Stimulated activated naive B cell treated with anti-CD40 and anti-IgM and Interleukin-4, amounts not matched to agents 10 μg/mL and 1 μg/mL and 100 μg/mL, for 72 hours (primary cell): ENCODE data around the gene LDLRAD3.

ENCODE experiments used
- ATAC-seq, 2 donors: fragments of 150-1000 bp; cut with Tn5 transposase; replicated peaks; 2 replicates each; pipeline ENCODE4 v1.10.0; 2021; ENCODE audit warnings: moderate library complexity in 1 of 2
- DNase-seq: peaks from one replicate; pipeline ENCODE4 v3.0.0; 2021
- H3K27ac Mint-ChIP-seq: one replicate; pipeline ENCODE4 v1.8.0; 2022; ENCODE audit warnings: mild to moderate bottlenecking, mixed read lengths
- H3K27me3 Mint-ChIP-seq, 2 donors: one replicate each; pipeline ENCODE4 v1.8.0; 2022; ENCODE audit warnings: mixed read lengths in 2 of 2
- H3K36me3 Mint-ChIP-seq, 2 donors: one replicate each; pipeline ENCODE4 v1.8.0; 2022; ENCODE audit warnings: mixed read lengths in 2 of 2, mild to moderate bottlenecking in 1 of 2
- H3K4me1 Mint-ChIP-seq, 2 donors: one replicate each; pipeline ENCODE4 v1.8.0; 2022; ENCODE audit warnings: mixed read lengths in 2 of 2, mild to moderate bottlenecking in 1 of 2
- H3K4me3 Mint-ChIP-seq, 2 donors: one replicate each; pipeline ENCODE4 v1.8.0; 2022; ENCODE audit warnings: mild to moderate bottlenecking in 2 of 2, mixed read lengths in 2 of 2, moderate library complexity in 1 of 2
- H3K9me3 Mint-ChIP-seq, 2 donors: one replicate each; pipeline ENCODE4 v1.8.0; 2022; ENCODE audit warnings: mixed read lengths in 2 of 2, mild to moderate bottlenecking in 1 of 2

Gene LDLRAD3

GRCh38 chr11:36071917-36072500 is 128.1 kb downstream of the LDLRAD3 start:
- ATAC-seq, result no peak
- peaks cover 0 to under 1% of the 10 kb centered on the region in 2 donors for H3K36me3 Mint-ChIP-seq

DNA sequence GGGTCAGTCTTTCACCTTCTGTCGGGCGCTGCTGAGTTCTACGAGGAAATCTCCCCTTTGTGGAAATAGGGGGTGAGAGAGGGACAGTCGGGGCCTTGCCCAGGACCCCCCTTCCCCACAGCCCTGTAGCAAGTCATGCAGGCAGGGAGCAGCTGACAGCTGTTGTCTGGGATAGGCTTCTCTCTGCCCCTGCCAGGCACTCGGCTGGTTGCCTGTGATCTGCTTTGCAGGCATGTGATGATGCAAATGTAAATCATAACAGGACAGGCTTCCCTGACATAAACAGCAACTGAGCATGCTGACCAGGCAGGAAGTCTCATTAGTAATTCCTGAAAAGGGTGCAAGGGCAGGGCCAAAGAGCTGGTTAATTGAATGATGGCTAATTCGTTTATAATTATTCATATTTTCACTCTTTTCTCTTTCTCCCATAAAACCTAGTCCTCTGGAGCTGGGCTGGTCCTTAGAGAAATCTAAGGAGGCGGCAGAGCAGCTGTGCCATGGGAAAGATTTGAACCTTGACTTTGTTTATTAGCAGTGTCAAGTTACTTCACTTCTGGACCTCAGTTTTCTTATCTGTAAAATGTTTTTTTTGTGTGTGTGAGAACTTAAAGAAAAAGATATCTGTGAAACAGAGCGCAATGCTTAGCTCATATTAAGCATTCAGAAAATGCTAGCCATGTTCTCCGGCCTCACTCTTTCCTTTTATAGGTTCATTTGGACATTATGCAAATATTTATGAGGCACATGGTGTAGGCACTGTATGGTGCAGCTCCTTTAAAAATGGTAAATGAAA is 129.7 kb downstream of the LDLRAD3 start:
- Mint-ChIP-seq H3K27ac (no peak overlapping the region), H3K36me3 (no peaks in the 10 kb centered on the region), H3K4me3 (no peak overlapping the region), H3K27me3 (peaks cover 9 to 18% of the 10 kb centered on the region in 2 donors), H3K9me3 (peaks cover 0 to 2% of the 10 kb centered on the region in 2 donors), H3K4me1 (no peaks in the 10 kb centered on the region)
- ATAC-seq (no peak), DNase-seq (no peak)

More at GRCh38 chr11:36071917-36072500, 128.1 kb downstream of the LDLRAD3 start:
- Mint-ChIP-seq H3K27me3 (peaks cover 11 to 18% of the 10 kb centered on the region in 2 donors), H3K9me3 (peaks cover 3 to 5% of the 10 kb centered on the region in 2 donors), H3K27ac (no peak overlapping the region), H3K4me1 (no peaks in the 10 kb centered on the region), H3K4me3 (no peak overlapping the region)
- no peak for DNase-seq

- no peak overlapping the region for H3K4me3 Mint-ChIP-seq
- H3K4me1 Mint-ChIP-seq, result no peaks in the 10 kb centered on the region
- peaks cover 9 to 15% of the 10 kb centered on the region in 2 donors for H3K27me3 Mint-ChIP-seq
- H3K36me3 Mint-ChIP-seq, result no peaks in the 10 kb centered on the region
- H3K9me3 Mint-ChIP-seq, result peaks cover 0 to 2% of the 10 kb centered on the region in 2 donors
- DNase-seq (no peak), ATAC-seq (no peak)
- no peak overlapping the region for H3K27ac Mint-ChIP-seq
Observed at GRCh38 chr11:36074941-36075431, 131.1 kb downstream of the LDLRAD3 start.

DNA sequence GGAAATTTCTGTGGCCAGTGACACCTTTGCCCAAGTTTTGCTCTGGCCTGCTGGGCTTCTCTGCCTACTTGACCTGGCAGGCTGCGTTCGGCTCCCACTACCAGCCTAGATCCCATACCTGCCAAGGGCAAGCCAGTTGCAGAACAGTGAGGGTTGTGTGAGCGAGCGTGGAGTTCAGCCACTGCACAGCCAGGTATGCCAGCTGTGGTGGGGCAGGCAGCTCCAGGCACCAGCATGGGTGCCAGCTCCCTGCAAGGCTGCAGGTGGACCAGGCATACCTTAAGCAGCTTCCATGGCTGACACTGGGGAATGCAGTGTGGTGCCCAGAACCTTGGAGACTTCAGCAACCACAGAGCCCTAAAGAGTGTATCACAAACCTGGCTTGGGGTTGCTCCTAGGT is 133.5 kb downstream of the LDLRAD3 start:
- H3K9me3 Mint-ChIP-seq, result peaks cover under 1 to 2% of the 10 kb centered on the region in 2 donors
- no peak for DNase-seq
- H3K4me3 Mint-ChIP-seq, result no peak overlapping the region
- H3K36me3 Mint-ChIP-seq, result no peaks in the 10 kb centered on the region
- peaks cover 9 to 12% of the 10 kb centered on the region in 2 donors for H3K27me3 Mint-ChIP-seq
- no peak overlapping the region for H3K27ac Mint-ChIP-seq
- no peak for ATAC-seq
- no peaks in the 10 kb centered on the region for H3K4me1 Mint-ChIP-seq

- no peaks in the 10 kb centered on the region for H3K4me1 Mint-ChIP-seq
- peaks cover 3 to 4% of the 10 kb centered on the region in 2 donors for H3K9me3 Mint-ChIP-seq
- no peak overlapping the region for H3K4me3 Mint-ChIP-seq
- DNase-seq, result no peak
- ATAC-seq, result no peak
- H3K27me3 Mint-ChIP-seq, result peaks cover 5 to 9% of the 10 kb centered on the region in 2 donors
- no peaks in the 10 kb centered on the region for H3K36me3 Mint-ChIP-seq
- H3K27ac Mint-ChIP-seq, result no peak overlapping the region
Observed at GRCh38 chr11:36077886-36078685, 134.2 kb downstream of the LDLRAD3 start.

GRCh38 chr11:36078686-36079055 is 134.8 kb downstream of the LDLRAD3 start:
- DNase-seq, result no peak
- no peaks in the 10 kb centered on the region for H3K36me3 Mint-ChIP-seq
- no peaks in the 10 kb centered on the region for H3K4me1 Mint-ChIP-seq
- ATAC-seq, result no peak
- no peak overlapping the region for H3K4me3 Mint-ChIP-seq
- H3K27ac Mint-ChIP-seq, result no peak overlapping the region
- H3K9me3 Mint-ChIP-seq, result peaks cover 3 to 4% of the 10 kb centered on the region in 2 donors
- peaks cover 5 to 9% of the 10 kb centered on the region in 2 donors for H3K27me3 Mint-ChIP-seq

DNA sequence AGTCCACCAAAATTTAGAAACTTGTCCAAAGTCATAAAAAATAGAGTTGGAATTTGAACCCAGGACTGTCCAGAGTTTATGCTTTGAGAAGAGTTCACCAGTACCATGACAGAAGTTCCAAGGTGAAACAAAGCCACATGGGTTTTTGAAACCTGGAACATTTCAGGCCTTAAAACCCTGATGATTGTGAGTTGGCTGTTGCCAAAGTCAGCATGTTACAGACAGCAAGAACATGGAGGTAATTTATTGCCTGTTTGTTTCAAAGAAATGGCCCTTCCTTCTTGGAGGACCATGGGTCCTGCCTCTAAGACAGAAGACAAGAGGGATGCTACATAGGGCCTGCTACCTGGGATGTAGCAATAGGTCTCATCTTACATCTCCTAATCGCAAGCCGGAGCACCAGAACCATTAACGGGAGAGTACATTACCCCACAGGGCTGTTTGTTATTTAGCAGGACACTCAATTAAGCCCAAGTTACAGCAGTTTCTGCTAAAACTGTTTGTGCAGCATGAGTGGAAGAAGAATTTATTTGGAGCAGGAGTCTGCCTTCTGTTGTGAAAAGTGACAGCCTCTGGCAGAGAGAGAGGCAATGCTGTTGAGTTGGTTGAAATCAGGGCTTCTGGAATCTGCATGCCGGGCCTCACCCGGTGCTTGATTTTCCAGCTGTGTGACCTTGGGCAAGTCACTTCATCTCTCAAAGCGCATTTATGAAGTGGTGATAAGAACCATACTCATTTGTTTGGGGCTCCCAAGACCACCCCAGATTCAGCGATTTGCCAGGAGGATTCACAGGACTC is 136.2 kb downstream of the LDLRAD3 start:
- ATAC-seq, result no peak
- no peak overlapping the region for H3K27ac Mint-ChIP-seq
- H3K4me1 Mint-ChIP-seq, result no peaks in the 10 kb centered on the region
- H3K9me3 Mint-ChIP-seq, result peaks cover 3 to 6% of the 10 kb centered on the region in 2 donors
- H3K27me3 Mint-ChIP-seq, result peaks cover 4 to 5% of the 10 kb centered on the region in 2 donors
- no peak for DNase-seq
- no peak overlapping the region for H3K4me3 Mint-ChIP-seq
- H3K36me3 Mint-ChIP-seq, result no peaks in the 10 kb centered on the region

DNA sequence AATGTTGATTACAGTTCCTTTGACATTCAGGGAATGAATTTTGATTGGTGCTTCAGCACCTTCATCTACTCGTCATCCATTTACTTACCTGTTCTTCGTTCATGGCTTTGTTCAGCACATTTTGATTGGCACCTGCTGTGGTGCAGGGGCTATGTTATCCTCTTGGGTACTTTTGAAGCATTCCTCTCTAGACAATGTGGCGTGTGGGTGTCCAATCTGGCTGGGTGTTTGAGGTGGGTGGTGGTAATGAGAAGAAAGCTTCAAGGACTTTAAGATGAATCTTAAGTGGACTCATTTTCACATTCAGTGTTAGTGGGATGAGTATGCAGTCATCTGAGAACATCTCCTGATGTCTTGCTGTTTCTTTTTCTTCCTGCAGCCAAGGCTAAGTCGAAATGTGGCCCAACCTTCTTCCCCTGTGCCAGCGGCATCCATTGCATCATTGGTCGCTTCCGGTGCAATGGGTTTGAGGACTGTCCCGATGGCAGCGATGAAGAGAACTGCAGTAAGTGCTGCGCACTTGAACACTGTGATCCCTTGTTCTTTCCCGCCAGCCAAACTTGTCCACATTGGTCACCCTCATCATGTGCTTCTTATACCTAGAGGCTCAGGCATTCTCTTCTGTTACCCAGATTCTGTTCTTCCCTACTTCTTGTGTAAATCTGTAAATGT is 137.5 kb downstream of the LDLRAD3 start:
- peaks cover 4 to 5% of the 10 kb centered on the region in 2 donors for H3K27me3 Mint-ChIP-seq
- ATAC-seq (no peak), DNase-seq (no peak)
- H3K4me1 Mint-ChIP-seq, result no peaks in the 10 kb centered on the region
- peaks cover 3 to 8% of the 10 kb centered on the region in 2 donors for H3K9me3 Mint-ChIP-seq
- H3K36me3 Mint-ChIP-seq, result no peaks in the 10 kb centered on the region
- no peak overlapping the region for H3K4me3 Mint-ChIP-seq
- H3K27ac Mint-ChIP-seq, result no peak overlapping the region

- no peaks in the 10 kb centered on the region for H3K4me1 Mint-ChIP-seq
Observed at GRCh38 chr11:36086366-36086765, 142.5 kb downstream of the LDLRAD3 start.

GRCh38 chr11:36088266-36088972 is 144.6 kb downstream of the LDLRAD3 start:
- Mint-ChIP-seq H3K4me1 (no peaks in the 10 kb centered on the region), H3K4me3 (no peak overlapping the region), H3K9me3 (peaks cover 5 to 8% of the 10 kb centered on the region in 2 donors), H3K27me3 (peaks cover 27 to 37% of the 10 kb centered on the region in 2 donors), H3K36me3 (no peaks in the 10 kb centered on the region), H3K27ac (no peak overlapping the region)
- DNase-seq, result no peak
- ATAC-seq, result no peak

More at GRCh38 chr11:36086366-36086765, 142.5 kb downstream of the LDLRAD3 start:
- ATAC-seq (no peak), DNase-seq (no peak)
- Mint-ChIP-seq H3K36me3 (no peaks in the 10 kb centered on the region), H3K9me3 (peaks cover 8 to 10% of the 10 kb centered on the region in 2 donors), H3K27me3 (peaks cover 17 to 28% of the 10 kb centered on the region in 2 donors), H3K27ac (no peak overlapping the region), H3K4me3 (no peak overlapping the region)

- ATAC-seq (no peak), DNase-seq (no peak)
- Mint-ChIP-seq H3K27me3 (peaks cover 36 to 42% of the 10 kb centered on the region in 2 donors), H3K27ac (no peak overlapping the region), H3K9me3 (peaks cover 8 to 9% of the 10 kb centered on the region in 2 donors), H3K4me1 (no peaks in the 10 kb centered on the region), H3K4me3 (no peak overlapping the region), H3K36me3 (no peaks in the 10 kb centered on the region)
Observed at GRCh38 chr11:36089920-36090319, 146.1 kb downstream of the LDLRAD3 start.

- Mint-ChIP-seq H3K27ac (no peak overlapping the region), H3K4me1 (no peaks in the 10 kb centered on the region), H3K36me3 (no peaks in the 10 kb centered on the region), H3K4me3 (no peak overlapping the region), H3K27me3 (peaks cover 36 to 42% of the 10 kb centered on the region in 2 donors), H3K9me3 (peaks cover 7 to 8% of the 10 kb centered on the region in 2 donors)
- ATAC-seq (no peak), DNase-seq (no peak)
Observed at GRCh38 chr11:36090356-36091109, 146.7 kb downstream of the LDLRAD3 start.
